Measurements from ENCODE around the gene FHAD1. TPM values are rescaled to one million over a fixed set of nuclear protein-coding genes. Genes with fewer than 3 reads are reported as not detected.

FHAD1 gene
- total and polyA plus RNA-seq, 9 of the 15 experiments (the other 6 are each of a cell fraction or from before 2014, with no cell fraction given), result 0.32 to 2.1 (median 1.5) TPM; not detected in 1

- TF ChIP-seq, protein P1, sequence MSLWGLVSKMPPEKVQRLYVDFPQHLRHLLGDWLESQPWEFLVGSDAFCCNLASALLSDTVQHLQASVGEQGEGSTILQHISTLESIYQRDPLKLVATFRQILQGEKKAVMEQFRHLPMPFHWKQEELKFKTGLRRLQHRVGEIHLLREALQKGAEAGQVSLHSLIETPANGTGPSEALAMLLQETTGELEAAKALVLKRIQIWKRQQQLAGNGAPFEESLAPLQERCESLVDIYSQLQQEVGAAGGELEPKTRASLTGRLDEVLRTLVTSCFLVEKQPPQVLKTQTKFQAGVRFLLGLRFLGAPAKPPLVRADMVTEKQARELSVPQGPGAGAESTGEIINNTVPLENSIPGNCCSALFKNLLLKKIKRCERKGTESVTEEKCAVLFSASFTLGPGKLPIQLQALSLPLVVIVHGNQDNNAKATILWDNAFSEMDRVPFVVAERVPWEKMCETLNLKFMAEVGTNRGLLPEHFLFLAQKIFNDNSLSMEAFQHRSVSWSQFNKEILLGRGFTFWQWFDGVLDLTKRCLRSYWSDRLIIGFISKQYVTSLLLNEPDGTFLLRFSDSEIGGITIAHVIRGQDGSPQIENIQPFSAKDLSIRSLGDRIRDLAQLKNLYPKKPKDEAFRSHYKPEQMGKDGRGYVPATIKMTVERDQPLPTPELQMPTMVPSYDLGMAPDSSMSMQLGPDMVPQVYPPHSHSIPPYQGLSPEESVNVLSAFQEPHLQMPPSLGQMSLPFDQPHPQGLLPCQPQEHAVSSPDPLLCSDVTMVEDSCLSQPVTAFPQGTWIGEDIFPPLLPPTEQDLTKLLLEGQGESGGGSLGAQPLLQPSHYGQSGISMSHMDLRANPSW (CRISPR knock-in tag; IDR thresholded peaks at IDR 0.05), result no peak
- TF ChIP-seq BRF1 (IDR thresholded peaks at IDR 0.05; ENCODE audit: borderline replicate concordance, extremely low read depth, insufficient read length) (no peak), RBM14 (IDR thresholded peaks at IDR 0.05; ENCODE audit: borderline replicate concordance, insufficient read depth, low read depth, low read length) (no peak), PCBP1 (IDR thresholded peaks at IDR 0.05; ENCODE audit: low read depth, low read length, poor library complexity, severe bottlenecking) (no peak), RBM15 (IDR thresholded peaks at IDR 0.05; ENCODE audit: insufficient read depth, low read length) (no peak), MCM2 (IDR thresholded peaks at IDR 0.05; ENCODE audit: low read depth) (no peak), ADNP (tag; IDR thresholded peaks at IDR 0.05) (no peak), HNRNPK (IDR thresholded peaks at IDR 0.05; ENCODE audit: low read depth, low read length, poor library complexity, severe bottlenecking) (no peak), ZFPM2 (CRISPR knock-in tag; IDR thresholded peaks at IDR 0.05) (no peak), SMC3 (conservative IDR thresholded peaks at IDR 0.05; ENCODE audit: insufficient read depth, low read depth, low read length) (no peak), FOXP4 (CRISPR knock-in tag; IDR thresholded peaks at IDR 0.05; ENCODE audit: borderline replicate concordance) (no peak)
- TF ChIP-seq, protein P2, sequence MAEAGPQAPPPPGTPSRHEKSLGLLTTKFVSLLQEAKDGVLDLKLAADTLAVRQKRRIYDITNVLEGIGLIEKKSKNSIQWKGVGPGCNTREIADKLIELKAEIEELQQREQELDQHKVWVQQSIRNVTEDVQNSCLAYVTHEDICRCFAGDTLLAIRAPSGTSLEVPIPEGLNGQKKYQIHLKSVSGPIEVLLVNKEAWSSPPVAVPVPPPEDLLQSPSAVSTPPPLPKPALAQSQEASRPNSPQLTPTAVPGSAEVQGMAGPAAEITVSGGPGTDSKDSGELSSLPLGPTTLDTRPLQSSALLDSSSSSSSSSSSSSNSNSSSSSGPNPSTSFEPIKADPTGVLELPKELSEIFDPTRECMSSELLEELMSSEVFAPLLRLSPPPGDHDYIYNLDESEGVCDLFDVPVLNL (CRISPR knock-in tag; IDR thresholded peaks at IDR 0.05; ENCODE audit: low read depth), result no peak
Observed at GRCh38 chr1:15260418-15261154, 13.6 kb downstream of the FHAD1 start (continued).

Data from K562 (cell line).